ENCODE data around the gene PTPN12.
"Not testable (repeated sequence)": the region's sequence is repeated elsewhere in the genome, so short reads cannot be mapped to it uniquely, and the experiment has no call there.

Gene PTPN12

GRCh38 chr7:77576856-77577255, 39.8 kb downstream of the PTPN12 start:
- no peak for DNase-seq (ENCODE audit: low read depth in 3 of 3, low spot score in 1 of 3)

- no peak for DNase-seq (ENCODE audit: low read depth in 3 of 3, low spot score in 1 of 3)
These were observed 42.7 kb downstream of the PTPN12 start for GRCh38 chr7:77579797-77580196.

DNA sequence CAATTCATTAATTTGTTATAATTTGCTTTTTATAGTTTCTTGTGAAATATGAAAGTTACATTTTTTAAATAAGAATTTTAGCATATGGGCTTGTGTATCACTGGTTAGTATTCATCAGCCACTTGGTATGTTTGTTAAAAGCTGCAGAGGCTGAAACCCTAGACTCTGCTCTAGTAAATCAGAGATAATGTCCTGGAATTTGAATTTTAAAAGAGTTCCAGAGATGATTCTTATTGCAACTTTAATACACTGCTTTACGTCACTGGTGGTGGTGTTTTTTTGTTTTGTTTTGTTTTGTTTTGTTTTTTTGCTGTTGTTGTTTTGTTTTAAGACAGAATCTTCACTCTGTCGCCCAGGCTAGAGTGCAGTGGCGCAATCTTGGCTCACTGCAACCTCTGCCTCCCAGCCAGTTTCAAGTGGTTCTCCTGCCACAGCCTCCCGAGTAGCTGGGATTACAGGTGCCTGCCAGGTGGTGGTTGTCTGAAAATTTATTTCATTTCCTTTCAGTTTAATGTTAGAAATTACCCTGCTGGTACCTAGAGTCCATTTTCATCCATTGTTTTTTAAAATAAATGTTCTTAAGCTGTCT, 43.8 kb downstream of the PTPN12 start:
- no peak for DNase-seq (ENCODE audit: low read depth in 3 of 3, low spot score in 1 of 3)

DNA sequence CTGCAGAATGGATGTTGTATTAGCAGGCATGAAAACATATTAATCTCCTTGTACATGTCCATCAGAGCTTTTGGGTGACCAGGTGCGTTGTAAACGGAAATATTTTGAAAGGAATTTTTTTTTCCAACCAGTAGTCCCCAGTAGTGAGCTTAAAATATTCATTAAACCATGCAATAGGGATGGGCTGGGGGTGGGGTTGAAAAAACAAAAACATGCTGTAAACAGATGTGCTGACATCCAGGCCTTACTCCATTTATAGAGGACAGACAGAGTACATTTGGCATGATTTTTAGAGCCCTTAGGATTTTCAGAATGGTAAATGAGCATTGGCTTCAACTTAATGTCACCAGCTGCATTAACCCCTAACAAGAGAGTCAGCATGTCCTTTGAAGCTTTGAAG, 50.2 kb downstream of the PTPN12 start:
- no peak for DNase-seq (ENCODE audit: low read depth in 3 of 3, low spot score in 1 of 3)

DNA sequence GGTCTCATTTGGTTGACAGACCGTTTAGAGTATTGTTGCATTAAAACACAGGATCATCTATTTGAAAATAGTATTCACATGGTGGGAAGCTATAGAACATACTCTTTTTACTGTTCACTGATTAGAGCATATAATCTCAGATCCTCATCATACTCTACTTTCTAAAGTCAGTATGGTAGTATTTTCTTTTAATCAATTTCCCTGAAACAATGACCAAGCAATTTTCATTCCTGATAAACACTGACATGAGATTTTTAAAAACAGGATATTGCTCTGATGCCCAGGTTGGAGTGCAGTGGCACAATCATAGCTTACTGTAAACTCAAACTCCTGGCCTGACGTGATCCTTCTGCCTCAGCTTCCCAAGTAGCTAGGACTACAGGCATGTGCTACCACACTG, 63.9 kb downstream of the PTPN12 start:
- DNase-seq (ENCODE audit: low read depth in 3 of 3, low spot score in 1 of 3): no peak

DNA sequence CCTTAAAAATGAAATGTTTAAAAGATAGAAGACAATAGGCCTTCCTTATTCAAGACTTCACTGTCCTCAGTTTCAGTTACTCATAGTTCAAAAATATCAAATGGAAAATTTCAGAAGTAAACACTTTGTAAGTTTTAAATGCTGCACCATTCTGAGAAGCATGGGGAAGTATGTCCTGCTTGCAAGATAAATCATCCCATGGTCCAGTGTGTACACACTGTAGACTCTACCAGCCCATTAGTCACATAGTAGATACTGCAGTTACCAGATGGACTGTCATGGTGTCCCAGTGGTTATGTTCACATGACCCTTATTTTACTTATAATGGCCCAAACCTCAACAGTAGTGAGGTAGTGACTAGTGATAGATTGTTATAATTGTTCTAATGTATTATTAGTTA, 69.5 kb downstream of the PTPN12 start:
- no peak for DNase-seq (ENCODE audit: low read depth in 3 of 3, low spot score in 1 of 3)

DNA sequence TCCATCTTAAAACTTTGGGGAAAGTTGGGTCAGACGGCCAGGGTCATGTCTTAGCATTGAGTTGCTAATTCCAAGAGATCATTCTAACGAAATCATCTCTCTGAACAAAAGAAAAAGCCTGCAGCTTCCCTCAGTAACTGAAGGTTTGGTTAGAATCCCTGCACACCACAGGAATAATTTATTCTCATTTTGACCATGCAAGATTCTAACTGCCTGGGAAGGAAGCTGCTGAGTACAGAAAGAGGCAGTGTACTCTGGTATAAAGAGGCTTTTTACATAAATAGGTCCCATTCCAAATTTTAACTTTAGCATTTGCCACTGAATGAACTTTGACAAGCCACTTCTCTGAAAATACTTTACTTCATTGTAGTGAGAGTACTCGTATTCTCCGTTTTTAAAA, 82.2 kb downstream of the PTPN12 start:
- no peak for DNase-seq (ENCODE audit: low read depth in 3 of 3, low spot score in 1 of 3)

- DNase-seq (ENCODE audit: low read depth in 3 of 3, low spot score in 1 of 3): no peak
These were observed 89.7 kb downstream of the PTPN12 start for GRCh38 chr7:77626586-77627308.

DNA sequence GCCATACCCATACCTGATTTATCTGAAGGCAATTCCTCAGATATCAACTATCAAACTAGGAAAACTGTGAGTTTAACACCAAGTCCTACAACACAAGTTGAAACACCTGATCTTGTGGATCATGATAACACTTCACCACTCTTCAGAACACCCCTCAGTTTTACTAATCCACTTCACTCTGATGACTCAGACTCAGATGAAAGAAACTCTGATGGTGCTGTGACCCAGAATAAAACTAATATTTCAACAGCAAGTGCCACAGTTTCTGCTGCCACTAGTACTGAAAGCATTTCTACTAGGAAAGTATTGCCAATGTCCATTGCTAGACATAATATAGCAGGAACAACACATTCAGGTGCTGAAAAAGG, 90.2 kb downstream of the PTPN12 start:
- DNase-seq (ENCODE audit: low read depth in 3 of 3, low spot score in 1 of 3): no peak

GRCh38 chr7:77629797-77630196, 92.7 kb downstream of the PTPN12 start:
- DNase-seq (ENCODE audit: low read depth in 3 of 3, low spot score in 1 of 3): no peak

- no peak for DNase-seq (ENCODE audit: low read depth in 3 of 3, low spot score in 1 of 3)
These were observed 94.7 kb downstream of the PTPN12 start for GRCh38 chr7:77631820-77632219.

DNA sequence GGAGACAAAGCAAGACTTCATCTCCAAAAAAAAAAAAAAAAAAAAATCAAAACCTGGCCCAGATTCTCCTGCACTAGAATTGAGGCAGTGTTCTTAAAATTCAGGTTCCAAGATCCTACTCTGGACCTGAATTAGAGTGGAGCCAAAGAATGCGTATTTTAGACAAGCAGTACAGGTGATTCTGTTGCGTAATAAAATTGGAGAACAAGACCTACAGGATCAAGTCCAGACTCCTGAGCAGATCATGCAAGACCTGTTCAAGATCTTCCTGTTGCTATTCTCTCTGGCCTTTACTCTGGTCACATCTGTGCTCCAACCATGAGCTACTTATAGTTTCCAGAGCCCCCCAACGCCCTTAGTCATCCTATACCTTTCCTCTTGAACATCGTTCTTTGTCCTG, 107.7 kb downstream of the PTPN12 start:
- DNase-seq (ENCODE audit: low read depth in 3 of 3, low spot score in 1 of 3): no peak

DNA sequence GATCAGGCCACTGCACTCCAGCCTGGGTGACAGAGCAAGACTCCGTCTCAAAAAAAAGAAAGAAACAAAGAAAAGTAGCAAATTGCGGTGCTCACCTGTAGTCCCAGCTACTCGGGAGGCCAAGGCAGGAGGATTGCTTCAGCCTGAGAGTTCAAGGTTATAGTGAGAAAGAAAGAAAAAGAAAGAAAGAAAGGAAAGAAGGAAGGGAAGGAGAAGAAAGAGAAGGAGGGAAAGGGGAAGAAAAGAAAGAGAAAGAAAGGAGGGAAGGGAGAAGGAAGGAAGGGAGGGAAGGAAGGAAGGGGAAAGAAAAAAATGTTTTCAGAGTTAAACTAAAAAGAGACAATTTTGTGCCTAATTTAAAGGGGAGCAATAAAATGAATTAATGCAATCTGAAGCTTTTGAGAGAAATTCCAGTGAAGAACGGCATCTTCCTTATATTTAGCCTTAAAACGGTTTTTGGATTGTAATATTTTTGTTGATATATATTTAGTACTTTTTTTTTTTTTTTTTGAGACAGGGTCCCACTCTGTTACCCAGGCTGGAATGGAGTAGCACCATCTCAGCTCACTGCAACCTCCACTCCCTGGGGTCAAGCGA, 111.7 kb downstream of the PTPN12 start:
- DNase-seq (ENCODE audit: low read depth in 3 of 3, low spot score in 1 of 3): no peak

DNA sequence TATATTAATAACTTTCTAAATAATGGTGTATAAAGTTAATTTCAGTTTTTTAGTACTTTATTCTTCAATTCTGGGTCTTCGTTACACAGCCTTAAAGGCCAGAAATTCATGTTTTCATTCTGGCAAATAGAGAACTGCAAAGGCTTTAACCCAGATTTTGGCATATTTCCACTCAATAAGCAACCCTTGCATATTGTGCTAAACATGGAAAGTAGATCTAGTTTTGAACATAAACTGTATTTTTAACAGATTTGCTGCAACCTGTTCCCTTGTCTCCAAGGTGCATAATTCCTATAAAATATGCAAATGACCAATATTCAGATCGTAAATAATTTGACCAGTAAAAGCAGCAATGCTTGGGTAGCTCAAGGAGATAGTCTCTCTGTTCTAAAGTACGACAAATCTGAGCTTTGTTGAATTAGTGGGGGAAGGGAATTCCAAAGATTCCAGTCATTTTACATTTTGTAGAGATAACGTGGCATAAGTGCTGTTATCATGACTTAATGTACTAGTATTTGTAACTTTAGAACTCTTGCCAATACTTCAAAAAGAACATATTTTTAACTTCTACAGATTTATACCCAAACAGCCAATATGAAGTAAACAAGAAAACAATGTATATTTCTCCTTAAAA, 112.7 kb downstream of the PTPN12 start:
- no peak for DNase-seq (ENCODE audit: low read depth in 3 of 3, low spot score in 1 of 3)

DNA sequence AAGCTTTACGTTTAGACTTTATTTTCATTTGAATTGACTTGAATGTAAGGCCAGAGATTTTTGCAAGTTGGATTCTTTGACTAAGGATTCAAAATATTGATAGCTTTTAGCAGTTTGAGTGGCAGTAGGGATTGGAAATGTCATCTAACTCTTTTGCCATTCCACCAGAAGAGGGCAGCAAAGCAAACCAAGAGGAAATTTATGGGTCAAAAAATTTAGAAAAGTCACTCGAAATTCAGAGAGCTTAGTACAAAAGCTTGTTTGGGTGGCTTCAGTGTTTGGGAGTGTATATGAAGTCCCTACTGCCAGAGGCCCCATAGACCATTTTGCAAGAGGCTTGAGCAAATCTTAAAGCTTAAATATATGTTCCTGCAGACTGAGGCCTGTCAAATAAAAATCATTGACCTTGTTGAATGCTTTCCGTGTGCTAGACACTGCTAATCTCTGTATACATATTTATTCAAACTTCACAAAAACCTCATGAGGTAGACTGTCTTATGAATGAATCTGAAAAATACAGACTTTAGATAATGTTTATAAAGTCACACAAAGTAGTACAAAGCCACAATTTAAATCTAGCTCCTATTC, 114.6 kb downstream of the PTPN12 start:
- DNase-seq (ENCODE audit: low read depth in 3 of 3, low spot score in 1 of 3): no peak

DNA sequence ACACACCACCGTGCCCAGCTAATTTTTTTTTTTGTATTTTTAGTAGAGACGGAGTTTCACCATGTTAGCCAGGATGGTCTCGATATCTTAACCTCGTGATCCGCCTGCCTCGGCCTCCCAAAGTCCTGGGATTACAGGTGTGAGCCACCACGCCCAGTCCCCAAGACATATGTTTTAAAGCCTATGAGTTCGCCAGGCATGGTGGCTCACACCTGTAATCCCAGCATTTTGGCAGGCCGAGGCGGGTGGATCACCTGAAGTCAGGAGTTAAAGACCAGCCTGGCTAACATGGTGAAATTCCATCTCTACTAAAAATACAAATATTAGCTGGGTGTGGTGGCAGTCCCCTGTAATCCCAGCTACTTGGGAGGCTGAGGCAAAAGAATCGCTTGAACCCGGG, 115.7 kb downstream of the PTPN12 start:
- DNase-seq (ENCODE audit: low read depth in 3 of 3, low spot score in 1 of 3): not testable (repeated sequence)

GRCh38 chr7:77653572-77653971, 116.5 kb downstream of the PTPN12 start:
- DNase-seq (ENCODE audit: low read depth in 3 of 3, low spot score in 1 of 3): no peak

- no peak for DNase-seq (ENCODE audit: low read depth in 3 of 3, low spot score in 1 of 3)
These were observed 118.3 kb downstream of the PTPN12 start for GRCh38 chr7:77655356-77655755.

GRCh38 chr7:77655836-77656455, 118.9 kb downstream of the PTPN12 start:
- no peak for DNase-seq (ENCODE audit: low read depth in 3 of 3, low spot score in 1 of 3)

GRCh38 chr7:77657427-77658224, 120.5 kb downstream of the PTPN12 start:
- no peak for DNase-seq (ENCODE audit: low read depth in 3 of 3, low spot score in 1 of 3)

- DNase-seq (ENCODE audit: low read depth in 3 of 3, low spot score in 1 of 3): no peak
These were observed 121.8 kb downstream of the PTPN12 start for GRCh38 chr7:77658928-77659327.
